Measurements from ENCODE around the gene NKAPD1. TPM values are rescaled to one million over a fixed set of nuclear protein-coding genes. Genes with fewer than 3 reads are reported as not detected.

The NKAPD1 gene
- total and polyA plus RNA-seq, 2 donors (not counting 1 experiment from before 2014, with no cell fraction given): 4.5 to 22.8 TPM

DNA sequence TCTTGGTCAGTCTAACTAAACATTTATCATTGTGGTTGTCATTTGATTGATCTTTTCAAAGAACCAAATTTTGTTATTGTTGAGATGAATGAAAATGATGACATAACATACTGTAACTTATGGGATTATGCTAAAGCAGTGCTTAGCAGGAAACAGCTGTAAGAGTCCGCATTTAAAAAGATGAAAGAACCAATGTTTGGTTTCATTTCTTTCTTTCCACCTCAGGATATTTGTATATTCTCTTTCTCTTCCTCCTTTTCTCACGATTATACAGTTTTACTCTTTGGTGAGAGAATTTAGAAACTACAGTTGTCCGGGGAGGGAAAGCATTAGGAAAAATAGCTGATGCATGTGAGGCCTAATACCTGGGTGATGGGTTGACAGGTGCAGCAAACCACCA is 23.4 kb upstream of the NKAPD1 start:
- CTCF ChIA-PET: interaction anchor here (0.7 kb wide), 1 partner anchor 14 kb away, joined by 3 read pairs; no protein-coding TSS in a partner anchor
- DNase-seq (peak; percentile 49), ATAC-seq (ENCODE audit: low read depth) (peak; percentile 51)
- intact Hi-C loops (cut with micrococcal nuclease): loop anchor here (2.0 kb wide), 1 partner anchor 24 kb away; the partner anchor contains the start of genes NKAPD1 and PIH1D2
- Histone ChIP-seq H3K27me3 (replicated peaks in 1 of 4; ENCODE audit: control extremely low read depth in 1 of 4, control insufficient read depth in 3 of 4, insufficient read depth in 4 of 4, low read length in 3 of 4) (no peaks in the 10 kb centered on the region), H3K4me1 (ENCODE audit: control insufficient read depth in 2 of 2, insufficient read depth in 2 of 2, low read length in 2 of 2) (peaks cover 39 to 40% of the 10 kb centered on the region in 2 donors), H3K9ac (ENCODE audit: low read length) (peak overlapping the region; percentile 5), H2AFZ (ENCODE audit: insufficient read depth, low read depth, low read length, poor library complexity, severe bottlenecking) (no peak overlapping the region), H3K79me2 (ENCODE audit: control insufficient read depth, insufficient read depth, low read length) (peaks cover 12% of the 10 kb centered on the region), H3K4me3 (ENCODE audit: control extremely low read depth in 1 of 5, extremely low read depth in 1 of 5, insufficient read depth in 1 of 5, low read depth in 2 of 5, low read length in 4 of 5) (peak overlapping the region in 1 of 5 experiments; percentile 16), H3K9me3 (ENCODE audit: control extremely low read depth in 1 of 3, control insufficient read depth in 2 of 3, insufficient read depth in 1 of 3, low read length in 2 of 3) (no peaks in the 10 kb centered on the region), H3K4me2 (replicated peaks; ENCODE audit: low read depth, low read length, poor library complexity, severe bottlenecking) (peak overlapping the region; percentile 45), H4K20me1 (ENCODE audit: control insufficient read depth, insufficient read depth, low read length, poor library complexity, severe bottlenecking) (no peaks in the 10 kb centered on the region), H3K36me3 (replicated peaks in 1 of 2; ENCODE audit: control extremely low read depth in 1 of 2, control insufficient read depth in 1 of 2, extremely low read depth in 1 of 2, insufficient read depth in 2 of 2, low read length in 1 of 2) (peaks cover 8 to 28% of the 10 kb centered on the region in 2 experiments), H3K27ac (ENCODE audit: low read length in 2 of 2) (peak overlapping the region; percentile 0 to 75)
- POLR2A ChIA-PET: no interaction called here
- peak overlapping the region; percentile 42 for H3K4me3 Mint-ChIP-seq
- TF ChIP-seq CTCF (IDR thresholded peaks at IDR 0.05): no peak
- TF ChIP-seq EZH2 (IDR thresholded peaks at IDR 0.05; ENCODE audit: borderline replicate concordance, insufficient read depth, low read depth, low read length, poor library complexity, severe bottlenecking): no peak
- peaks cover 48% of the 10 kb centered on the region for H3K4me1 Mint-ChIP-seq
- peak overlapping the region; percentile 75 for H3K27ac Mint-ChIP-seq
- no CpG with 5 or more reads among the region's 3 CpGs for WGBS (ENCODE audit: insufficient coverage)
- H3K9me3 Mint-ChIP-seq (ENCODE audit: insufficient read depth): no peaks in the 10 kb centered on the region
- no peaks in the 10 kb centered on the region for H3K27me3 Mint-ChIP-seq

- peaks cover 9 to 28% of the 10 kb centered on the region in 2 experiments for H3K36me3 ChIP-seq (replicated peaks in 1 of 2; ENCODE audit: control extremely low read depth in 1 of 2, control insufficient read depth in 1 of 2, extremely low read depth in 1 of 2, insufficient read depth in 2 of 2, low read length in 1 of 2)
- Mint-ChIP-seq H3K4me3 (no peak overlapping the region), H3K27me3 (no peaks in the 10 kb centered on the region), H3K27ac (peak overlapping the region; percentile 70), H3K9me3 (ENCODE audit: insufficient read depth) (no peaks in the 10 kb centered on the region), H3K4me1 (peaks cover 48% of the 10 kb centered on the region)
- ATAC-seq (ENCODE audit: low read depth) (no peak), DNase-seq (no peak)
- H4K20me1 ChIP-seq (ENCODE audit: control insufficient read depth, insufficient read depth, low read length, poor library complexity, severe bottlenecking): no peaks in the 10 kb centered on the region
- no peak overlapping the region for H2AFZ ChIP-seq (ENCODE audit: insufficient read depth, low read depth, low read length, poor library complexity, severe bottlenecking)
- no peaks in the 10 kb centered on the region for H3K27me3 ChIP-seq (replicated peaks in 1 of 4; ENCODE audit: control extremely low read depth in 1 of 4, control insufficient read depth in 3 of 4, insufficient read depth in 4 of 4, low read length in 3 of 4)
- H3K9me3 ChIP-seq (ENCODE audit: control extremely low read depth in 1 of 3, control insufficient read depth in 2 of 3, insufficient read depth in 1 of 3, low read length in 2 of 3): no peaks in the 10 kb centered on the region
- TF ChIP-seq CTCF (IDR thresholded peaks at IDR 0.05) (no peak), EZH2 (IDR thresholded peaks at IDR 0.05; ENCODE audit: borderline replicate concordance, insufficient read depth, low read depth, low read length, poor library complexity, severe bottlenecking) (no peak)
- ChIA-PET POLR2A (no interaction called here), CTCF (no interaction called here)
- peak overlapping the region; percentile 0 to 75 for H3K27ac ChIP-seq (ENCODE audit: low read length in 2 of 2)
- no peak overlapping the region for H3K4me2 ChIP-seq (replicated peaks; ENCODE audit: low read depth, low read length, poor library complexity, severe bottlenecking)
- H3K9ac ChIP-seq (ENCODE audit: low read length): no peak overlapping the region
- peaks cover 39 to 40% of the 10 kb centered on the region in 2 donors for H3K4me1 ChIP-seq (ENCODE audit: control insufficient read depth in 2 of 2, insufficient read depth in 2 of 2, low read length in 2 of 2)
- peaks cover 12% of the 10 kb centered on the region for H3K79me2 ChIP-seq (ENCODE audit: control insufficient read depth, insufficient read depth, low read length)
- no CpG with 5 or more reads among the region's 3 CpGs for WGBS (ENCODE audit: insufficient coverage)
- intact Hi-C loops (cut with micrococcal nuclease): loop anchor here (2.0 kb wide), 1 partner anchor 23 kb away; the partner anchor contains the start of genes NKAPD1 and PIH1D2
- H3K4me3 ChIP-seq (ENCODE audit: control extremely low read depth in 1 of 5, extremely low read depth in 1 of 5, insufficient read depth in 1 of 5, low read depth in 2 of 5, low read length in 4 of 5): no peak overlapping the region
These were observed 22.3 kb upstream of the NKAPD1 start for GRCh38 chr11:112051768-112052167.
